Progenitor cell of endocrine pancreas (in vitro differentiated cells): Measurements from ENCODE around the gene OXA1L. TPM values are rescaled to one million over a fixed set of nuclear protein-coding genes. Genes with fewer than 3 reads are reported as not detected.

Source experiments
- DNase-seq: peaks from one replicate; pipeline ENCODE4 v3.0.0; 2021; ENCODE audit warnings: low spot score; ENCODE audit not compliant: unreplicated experiment
- H3K27ac Mint-ChIP-seq: 2 replicates; pipeline ENCODE4 v1.8.0; 2021; ENCODE audit warnings: mild to moderate bottlenecking, moderate library complexity, mixed read lengths
- H3K27me3 Mint-ChIP-seq: 2 replicates; pipeline ENCODE4 v1.8.0; 2021; ENCODE audit warnings: mixed read lengths
- H3K36me3 Mint-ChIP-seq: 2 replicates; pipeline ENCODE4 v1.8.0; 2022; ENCODE audit warnings: mixed read lengths; ENCODE audit not compliant: insufficient read depth
- H3K4me1 Mint-ChIP-seq: 2 replicates; pipeline ENCODE4 v1.8.0; 2021; ENCODE audit warnings: low read depth, mixed read lengths
- H3K4me3 Mint-ChIP-seq: 2 replicates; pipeline ENCODE4 v1.8.0; 2021; ENCODE audit warnings: low read depth, mild to moderate bottlenecking, moderate library complexity, mixed read lengths
- H3K9me3 Mint-ChIP-seq: 2 replicates; pipeline ENCODE4 v1.8.0; 2021; ENCODE audit warnings: low read depth, mixed read lengths
- total RNA-seq: library from RNA; stranded (reverse); gene quantifications from 2 replicates; pipeline ENCODE4 v1.2.1, GENCODE V29; 2021
- TF ChIP-seq, protein P1 (sequence below): fragments of 200-600 bp; sonication (generic); IDR thresholded peaks from one replicate; pipeline ENCODE4 v1.5.0; 2021; ENCODE audit warnings: antibody characterized with exemption, mild to moderate bottlenecking; ENCODE audit not compliant: unreplicated experiment

OXA1L gene
- total RNA-seq, 1 donor from 2014 or later, result 114 TPM

DNA sequence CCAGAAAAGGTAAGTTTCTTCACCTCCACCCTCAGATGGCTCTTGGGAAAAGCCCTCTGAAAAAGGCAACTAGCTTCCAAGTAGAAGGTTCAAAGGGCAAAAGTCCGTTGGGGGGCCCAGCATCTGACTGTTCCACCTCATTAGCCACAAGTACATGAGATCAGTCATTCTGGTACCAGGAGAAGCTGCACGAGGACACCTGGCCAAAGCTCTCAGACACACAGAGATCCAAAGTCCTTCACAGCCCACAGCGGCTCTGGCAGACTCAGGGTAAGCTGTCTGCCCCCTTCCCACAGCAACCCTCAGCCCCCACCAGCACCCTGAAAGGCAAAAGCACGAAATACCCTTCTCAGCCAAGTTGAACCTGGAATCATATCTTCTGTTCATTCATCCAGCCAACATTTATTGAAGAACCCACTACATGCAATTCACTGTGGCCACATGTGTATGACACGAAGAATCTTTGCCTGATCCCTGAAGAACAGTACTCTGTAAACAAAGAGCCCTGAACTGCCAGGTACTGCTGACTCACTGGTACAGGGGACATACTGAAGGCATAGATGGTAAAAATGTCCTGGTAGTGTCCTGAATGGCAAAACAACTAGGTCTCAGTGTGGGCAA is 29.7 kb downstream of the OXA1L start:
- Mint-ChIP-seq H3K36me3 (no peaks in the 10 kb centered on the region), H3K27ac (peak overlapping the region; percentile 22), H3K4me3 (no peak overlapping the region), H3K4me1 (peaks cover 2% of the 10 kb centered on the region), H3K27me3 (no peaks in the 10 kb centered on the region), H3K9me3 (no peaks in the 10 kb centered on the region)
- no peak for DNase-seq
- TF ChIP-seq, protein P1, sequence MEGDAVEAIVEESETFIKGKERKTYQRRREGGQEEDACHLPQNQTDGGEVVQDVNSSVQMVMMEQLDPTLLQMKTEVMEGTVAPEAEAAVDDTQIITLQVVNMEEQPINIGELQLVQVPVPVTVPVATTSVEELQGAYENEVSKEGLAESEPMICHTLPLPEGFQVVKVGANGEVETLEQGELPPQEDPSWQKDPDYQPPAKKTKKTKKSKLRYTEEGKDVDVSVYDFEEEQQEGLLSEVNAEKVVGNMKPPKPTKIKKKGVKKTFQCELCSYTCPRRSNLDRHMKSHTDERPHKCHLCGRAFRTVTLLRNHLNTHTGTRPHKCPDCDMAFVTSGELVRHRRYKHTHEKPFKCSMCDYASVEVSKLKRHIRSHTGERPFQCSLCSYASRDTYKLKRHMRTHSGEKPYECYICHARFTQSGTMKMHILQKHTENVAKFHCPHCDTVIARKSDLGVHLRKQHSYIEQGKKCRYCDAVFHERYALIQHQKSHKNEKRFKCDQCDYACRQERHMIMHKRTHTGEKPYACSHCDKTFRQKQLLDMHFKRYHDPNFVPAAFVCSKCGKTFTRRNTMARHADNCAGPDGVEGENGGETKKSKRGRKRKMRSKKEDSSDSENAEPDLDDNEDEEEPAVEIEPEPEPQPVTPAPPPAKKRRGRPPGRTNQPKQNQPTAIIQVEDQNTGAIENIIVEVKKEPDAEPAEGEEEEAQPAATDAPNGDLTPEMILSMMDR, result no peak

DNA sequence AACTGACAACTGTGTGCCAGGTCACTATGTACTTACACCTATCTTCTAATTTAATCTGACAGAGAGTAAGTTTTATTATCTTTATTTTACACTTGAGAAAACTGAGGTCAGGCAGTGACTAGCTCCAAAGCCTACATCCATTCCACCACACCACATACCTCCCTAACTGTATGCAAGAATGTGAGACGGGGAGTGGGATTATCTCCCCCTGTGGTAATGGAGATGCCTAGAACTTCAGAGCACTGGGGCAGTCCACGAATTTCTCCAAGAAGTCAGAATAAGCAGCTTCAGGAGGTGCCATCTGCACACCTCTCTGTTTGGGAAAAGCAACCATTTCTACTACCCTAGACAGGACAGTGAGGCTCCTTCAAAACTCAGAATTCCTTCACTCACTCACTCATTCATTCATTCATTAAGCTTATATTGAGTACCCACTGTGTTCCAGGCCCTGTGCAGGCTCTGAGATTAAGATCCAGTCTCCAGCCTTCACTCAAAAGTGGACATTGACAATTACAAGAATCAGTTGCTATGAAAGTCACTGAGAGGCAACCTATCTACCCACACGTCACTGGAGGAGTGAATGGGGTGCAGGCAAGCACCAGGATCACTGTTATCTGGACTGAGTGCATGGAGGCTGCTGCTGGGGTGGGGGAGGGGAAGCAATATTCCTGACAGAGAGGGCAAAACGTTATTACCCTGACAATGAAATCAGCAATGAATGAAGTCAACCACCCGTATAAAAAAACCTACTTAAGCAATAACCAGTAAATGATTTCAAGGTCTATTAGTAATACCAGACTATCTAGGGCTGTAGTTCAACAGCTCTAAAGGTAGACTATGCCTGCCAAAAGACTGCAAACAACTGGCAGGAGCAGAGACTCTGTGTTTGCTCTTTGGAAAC is 30.8 kb downstream of the OXA1L start:
- Mint-ChIP-seq H3K9me3 (no peaks in the 10 kb centered on the region), H3K4me3 (no peak overlapping the region), H3K36me3 (no peaks in the 10 kb centered on the region), H3K27ac (no peak overlapping the region), H3K4me1 (peaks cover 2% of the 10 kb centered on the region), H3K27me3 (no peaks in the 10 kb centered on the region)
- no peak for DNase-seq
- TF ChIP-seq, protein P1, result no peak

DNA sequence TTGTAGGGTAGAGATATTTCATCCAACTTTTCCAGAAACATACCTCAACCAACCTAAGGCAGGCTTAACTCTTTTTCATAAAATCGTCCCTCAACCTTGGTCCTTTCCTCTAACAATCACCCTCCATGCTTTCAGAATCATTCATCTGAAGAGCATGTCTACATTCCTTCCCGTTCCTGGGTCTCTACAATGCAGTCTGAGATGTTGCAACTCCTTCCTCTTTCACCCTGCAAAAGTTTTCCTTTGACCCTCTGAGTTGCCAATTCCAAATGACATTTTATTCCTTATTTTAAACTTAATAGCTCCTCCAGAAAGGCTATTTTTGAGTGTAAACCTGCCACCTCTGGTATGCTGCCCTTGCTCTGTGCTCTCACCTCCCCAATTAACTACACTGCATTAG is 32.0 kb downstream of the OXA1L start:
- TF ChIP-seq, protein P1, result no peak
- peaks cover 2% of the 10 kb centered on the region for H3K4me1 Mint-ChIP-seq
- no peak overlapping the region for H3K27ac Mint-ChIP-seq
- H3K27me3 Mint-ChIP-seq, result no peaks in the 10 kb centered on the region
- H3K9me3 Mint-ChIP-seq, result no peaks in the 10 kb centered on the region
- no peak for DNase-seq
- H3K4me3 Mint-ChIP-seq, result no peak overlapping the region
- H3K36me3 Mint-ChIP-seq, result no peaks in the 10 kb centered on the region

DNA sequence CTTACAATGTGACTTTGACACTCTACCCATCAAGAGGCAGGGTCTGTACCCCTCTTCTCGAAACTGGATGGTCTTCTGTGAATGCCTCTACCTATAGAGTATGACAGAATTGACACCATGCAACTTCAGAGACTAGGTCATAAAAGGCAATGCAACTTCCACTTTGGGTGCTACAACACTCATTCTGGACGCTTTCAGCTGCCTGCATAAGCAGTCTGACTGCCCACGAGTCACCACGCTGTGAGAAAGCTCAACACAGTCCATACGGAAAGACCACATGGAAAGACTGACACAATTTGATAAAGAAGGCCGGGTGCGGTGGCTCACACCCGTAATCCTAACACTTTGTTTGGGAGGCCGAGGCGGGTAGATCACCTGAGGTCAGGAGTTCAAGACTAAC is 33.9 kb downstream of the OXA1L start:
- Mint-ChIP-seq H3K27ac (no peak overlapping the region), H3K9me3 (no peaks in the 10 kb centered on the region), H3K27me3 (no peaks in the 10 kb centered on the region), H3K4me1 (peaks cover 2% of the 10 kb centered on the region), H3K36me3 (no peaks in the 10 kb centered on the region), H3K4me3 (no peak overlapping the region)
- TF ChIP-seq, protein P1, result no peak
- DNase-seq, result no peak

DNA sequence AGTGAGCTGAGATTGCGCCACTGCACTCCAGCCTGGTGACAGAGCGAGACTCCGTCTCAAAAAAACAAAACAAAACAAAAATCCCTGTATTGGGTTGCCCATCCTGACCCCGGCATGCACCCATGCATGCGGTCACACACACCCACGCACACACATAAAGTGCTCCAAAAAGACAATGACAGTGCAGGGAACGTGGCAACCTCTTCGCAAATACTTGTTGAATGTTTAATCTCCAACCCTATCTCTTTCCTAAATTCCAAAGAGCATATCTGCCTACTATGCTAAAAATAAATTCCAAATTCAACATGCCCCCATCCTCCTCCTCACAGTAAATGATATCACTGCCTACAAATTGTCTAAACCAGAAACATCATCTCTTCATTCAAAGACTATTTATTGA is 35.2 kb downstream of the OXA1L start:
- Mint-ChIP-seq H3K4me3 (no peak overlapping the region), H3K36me3 (no peaks in the 10 kb centered on the region), H3K27ac (no peak overlapping the region), H3K4me1 (peaks cover 2% of the 10 kb centered on the region), H3K27me3 (no peaks in the 10 kb centered on the region), H3K9me3 (no peaks in the 10 kb centered on the region)
- DNase-seq, result no peak
- TF ChIP-seq, protein P1, result no peak
